ENCODE measurements around the gene UBE2D2. TPM values are rescaled to one million over a fixed set of nuclear protein-coding genes. Genes with fewer than 3 reads are reported as not detected.

UBE2D2 gene
- total and polyA plus RNA-seq, 2 of the 13 experiments (the other 11 are each of a cell fraction or from before 2014, with no cell fraction given): 79.1 to 109 TPM

- TF ChIP-seq NR1H2 (CRISPR knock-in tag; IDR thresholded peaks at IDR 0.05; ENCODE audit: borderline replicate concordance, low read depth) (no peak), SUZ12 (IDR thresholded peaks at IDR 0.05; ENCODE audit: low read depth, low read length) (no peak), ZNF432 (CRISPR knock-in tag; IDR thresholded peaks at IDR 0.05; ENCODE audit: borderline replicate concordance) (no peak), ZNF549 (CRISPR knock-in tag; IDR thresholded peaks at IDR 0.05) (no peak), DNMT3B (CRISPR knock-in tag; conservative IDR thresholded peaks at IDR 0.05) (no peak), SOX5 (CRISPR knock-in tag; IDR thresholded peaks at IDR 0.05; ENCODE audit: borderline replicate concordance) (no peak), RNF2 (conservative IDR thresholded peaks at IDR 0.05; ENCODE audit: low read depth) (peak; percentile 58; the same call in 1 of the 2 replicates), PITX1 (CRISPR knock-in tag; IDR thresholded peaks at IDR 0.05) (no peak), SNAPC2 (CRISPR knock-in tag; IDR thresholded peaks at IDR 0.05) (no peak), ZMYM3 (CRISPR knock-in tag; IDR thresholded peaks at IDR 0.05) (no peak), KLF15 (CRISPR knock-in tag; IDR thresholded peaks at IDR 0.05; ENCODE audit: borderline replicate concordance) (no peak), KDM3A (CRISPR knock-in tag; IDR thresholded peaks at IDR 0.05; ENCODE audit: low read depth) (0 out of 2 replicates have a peak, but pooled peaks have one; percentile 58), ZNF451 (CRISPR knock-in tag; IDR thresholded peaks at IDR 0.05) (0 out of 2 replicates have a peak, but pooled peaks have one; percentile 55), ZNF367 (CRISPR knock-in tag; IDR thresholded peaks at IDR 0.05; ENCODE audit: borderline replicate concordance) (no peak), ZFP36L2 (CRISPR knock-in tag; IDR thresholded peaks at IDR 0.05) (no peak), RFX3 (CRISPR knock-in tag; IDR thresholded peaks at IDR 0.05) (no peak), ZFP1 (CRISPR knock-in tag; IDR thresholded peaks at IDR 0.05) (no peak)
- TF ChIP-seq, protein P1, sequence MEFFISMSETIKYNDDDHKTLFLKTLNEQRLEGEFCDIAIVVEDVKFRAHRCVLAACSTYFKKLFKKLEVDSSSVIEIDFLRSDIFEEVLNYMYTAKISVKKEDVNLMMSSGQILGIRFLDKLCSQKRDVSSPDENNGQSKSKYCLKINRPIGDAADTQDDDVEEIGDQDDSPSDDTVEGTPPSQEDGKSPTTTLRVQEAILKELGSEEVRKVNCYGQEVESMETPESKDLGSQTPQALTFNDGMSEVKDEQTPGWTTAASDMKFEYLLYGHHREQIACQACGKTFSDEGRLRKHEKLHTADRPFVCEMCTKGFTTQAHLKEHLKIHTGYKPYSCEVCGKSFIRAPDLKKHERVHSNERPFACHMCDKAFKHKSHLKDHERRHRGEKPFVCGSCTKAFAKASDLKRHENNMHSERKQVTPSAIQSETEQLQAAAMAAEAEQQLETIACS (CRISPR knock-in tag; IDR thresholded peaks at IDR 0.05): 0 out of 2 replicates have a peak, but pooled peaks have one; percentile 44
- TF ChIP-seq, protein P2, sequence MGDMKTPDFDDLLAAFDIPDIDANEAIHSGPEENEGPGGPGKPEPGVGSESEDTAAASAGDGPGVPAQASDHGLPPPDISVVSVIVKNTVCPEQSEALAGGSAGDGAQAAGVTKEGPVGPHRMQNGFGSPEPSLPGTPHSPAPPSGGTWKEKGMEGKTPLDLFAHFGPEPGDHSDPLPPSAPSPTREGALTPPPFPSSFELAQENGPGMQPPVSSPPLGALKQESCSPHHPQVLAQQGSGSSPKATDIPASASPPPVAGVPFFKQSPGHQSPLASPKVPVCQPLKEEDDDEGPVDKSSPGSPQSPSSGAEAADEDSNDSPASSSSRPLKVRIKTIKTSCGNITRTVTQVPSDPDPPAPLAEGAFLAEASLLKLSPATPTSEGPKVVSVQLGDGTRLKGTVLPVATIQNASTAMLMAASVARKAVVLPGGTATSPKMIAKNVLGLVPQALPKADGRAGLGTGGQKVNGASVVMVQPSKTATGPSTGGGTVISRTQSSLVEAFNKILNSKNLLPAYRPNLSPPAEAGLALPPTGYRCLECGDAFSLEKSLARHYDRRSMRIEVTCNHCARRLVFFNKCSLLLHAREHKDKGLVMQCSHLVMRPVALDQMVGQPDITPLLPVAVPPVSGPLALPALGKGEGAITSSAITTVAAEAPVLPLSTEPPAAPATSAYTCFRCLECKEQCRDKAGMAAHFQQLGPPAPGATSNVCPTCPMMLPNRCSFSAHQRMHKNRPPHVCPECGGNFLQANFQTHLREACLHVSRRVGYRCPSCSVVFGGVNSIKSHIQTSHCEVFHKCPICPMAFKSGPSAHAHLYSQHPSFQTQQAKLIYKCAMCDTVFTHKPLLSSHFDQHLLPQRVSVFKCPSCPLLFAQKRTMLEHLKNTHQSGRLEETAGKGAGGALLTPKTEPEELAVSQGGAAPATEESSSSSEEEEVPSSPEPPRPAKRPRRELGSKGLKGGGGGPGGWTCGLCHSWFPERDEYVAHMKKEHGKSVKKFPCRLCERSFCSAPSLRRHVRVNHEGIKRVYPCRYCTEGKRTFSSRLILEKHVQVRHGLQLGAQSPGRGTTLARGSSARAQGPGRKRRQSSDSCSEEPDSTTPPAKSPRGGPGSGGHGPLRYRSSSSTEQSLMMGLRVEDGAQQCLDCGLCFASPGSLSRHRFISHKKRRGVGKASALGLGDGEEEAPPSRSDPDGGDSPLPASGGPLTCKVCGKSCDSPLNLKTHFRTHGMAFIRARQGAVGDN (CRISPR knock-in tag; IDR thresholded peaks at IDR 0.05): peak; percentile 70
- TF ChIP-seq, protein P3, sequence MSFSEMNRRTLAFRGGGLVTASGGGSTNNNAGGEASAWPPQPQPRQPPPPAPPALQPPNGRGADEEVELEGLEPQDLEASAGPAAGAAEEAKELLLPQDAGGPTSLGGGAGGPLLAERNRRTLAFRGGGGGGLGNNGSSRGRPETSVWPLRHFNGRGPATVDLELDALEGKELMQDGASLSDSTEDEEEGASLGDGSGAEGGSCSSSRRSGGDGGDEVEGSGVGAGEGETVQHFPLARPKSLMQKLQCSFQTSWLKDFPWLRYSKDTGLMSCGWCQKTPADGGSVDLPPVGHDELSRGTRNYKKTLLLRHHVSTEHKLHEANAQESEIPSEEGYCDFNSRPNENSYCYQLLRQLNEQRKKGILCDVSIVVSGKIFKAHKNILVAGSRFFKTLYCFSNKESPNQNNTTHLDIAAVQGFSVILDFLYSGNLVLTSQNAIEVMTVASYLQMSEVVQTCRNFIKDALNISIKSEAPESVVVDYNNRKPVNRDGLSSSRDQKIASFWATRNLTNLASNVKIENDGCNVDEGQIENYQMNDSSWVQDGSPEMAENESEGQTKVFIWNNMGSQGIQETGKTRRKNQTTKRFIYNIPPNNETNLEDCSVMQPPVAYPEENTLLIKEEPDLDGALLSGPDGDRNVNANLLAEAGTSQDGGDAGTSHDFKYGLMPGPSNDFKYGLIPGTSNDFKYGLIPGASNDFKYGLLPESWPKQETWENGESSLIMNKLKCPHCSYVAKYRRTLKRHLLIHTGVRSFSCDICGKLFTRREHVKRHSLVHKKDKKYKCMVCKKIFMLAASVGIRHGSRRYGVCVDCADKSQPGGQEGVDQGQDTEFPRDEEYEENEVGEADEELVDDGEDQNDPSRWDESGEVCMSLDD (CRISPR knock-in tag; IDR thresholded peaks at IDR 0.05; ENCODE audit: borderline replicate concordance): no peak
- TF ChIP-seq, protein P4, sequence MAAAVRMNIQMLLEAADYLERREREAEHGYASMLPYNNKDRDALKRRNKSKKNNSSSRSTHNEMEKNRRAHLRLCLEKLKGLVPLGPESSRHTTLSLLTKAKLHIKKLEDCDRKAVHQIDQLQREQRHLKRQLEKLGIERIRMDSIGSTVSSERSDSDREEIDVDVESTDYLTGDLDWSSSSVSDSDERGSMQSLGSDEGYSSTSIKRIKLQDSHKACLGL (CRISPR knock-in tag; IDR thresholded peaks at IDR 0.05): no peak
These were observed 87.3 kb downstream of the UBE2D2 start, which contains the start of gene CXXC5 (continued) for GRCh38 chr5:139648205-139649081.
